Limb (tissue), 2 donors: ENCODE measurements around the gene IL17RB.

Experiments used
- DNase-seq, 2 donors: peaks; one replicate each; pipeline ENCODE4 v3.0.0-alpha.2; 2016; ENCODE audit errors: extremely low spot score in 2 of 2

Gene IL17RB

GRCh38 chr3:53902711-53903110 is 56.3 kb downstream of the IL17RB start:
- DNase-seq, result no peak

- DNase-seq, result no peak
These were observed 67.0 kb downstream of the IL17RB start for GRCh38 chr3:53913401-53913800.
